Measurements from ENCODE around the gene NDST1.

Gene NDST1

GRCh38 chr5:150575745-150576448 lies 68.0 kb downstream of the NDST1 start:
- DNase-seq (ENCODE audit: extremely low read depth, low read depth), result no peak
- TF ChIP-seq CTCF (IDR thresholded peaks at IDR 0.05; ENCODE audit: low read depth, low read length, missing control alignments), result no peak
- H3K4me3 ChIP-seq (replicated peaks; ENCODE audit: low read depth, low read length), result no peak overlapping the region

- no peak for DNase-seq (ENCODE audit: extremely low read depth, low read depth)
- H3K4me3 ChIP-seq (replicated peaks; ENCODE audit: low read depth, low read length), result no peak overlapping the region
- TF ChIP-seq CTCF (IDR thresholded peaks at IDR 0.05; ENCODE audit: low read depth, low read length, missing control alignments), result no peak
Observed at GRCh38 chr5:150576449-150576949, 68.6 kb downstream of the NDST1 start.

- no peak for TF ChIP-seq CTCF (IDR thresholded peaks at IDR 0.05; ENCODE audit: low read depth, low read length, missing control alignments)
Observed at GRCh38 chr5:150577378-150578139, 69.6 kb downstream of the NDST1 start.

GRCh38 chr5:150578781-150579461 lies 71.0 kb downstream of the NDST1 start:
- no peak for TF ChIP-seq CTCF (IDR thresholded peaks at IDR 0.05; ENCODE audit: low read depth, low read length, missing control alignments)

More at GRCh38 chr5:150577378-150578139, 69.6 kb downstream of the NDST1 start:
- no peak overlapping the region for H3K4me3 ChIP-seq (replicated peaks; ENCODE audit: low read depth, low read length)
- no peak for DNase-seq (ENCODE audit: extremely low read depth, low read depth)

GRCh38 chr5:150579462-150580400 lies 71.8 kb downstream of the NDST1 start:
- no peak for DNase-seq (ENCODE audit: extremely low read depth, low read depth)
- no peak overlapping the region for H3K4me3 ChIP-seq (replicated peaks; ENCODE audit: low read depth, low read length)
- no peak for TF ChIP-seq CTCF (IDR thresholded peaks at IDR 0.05; ENCODE audit: low read depth, low read length, missing control alignments)

More at GRCh38 chr5:150578781-150579461, 71.0 kb downstream of the NDST1 start:
- DNase-seq (ENCODE audit: extremely low read depth, low read depth), result no peak
- no peak overlapping the region for H3K4me3 ChIP-seq (replicated peaks; ENCODE audit: low read depth, low read length)

- no peak for DNase-seq (ENCODE audit: extremely low read depth, low read depth)
- no peak for TF ChIP-seq CTCF (IDR thresholded peaks at IDR 0.05; ENCODE audit: low read depth, low read length, missing control alignments)
- no peak overlapping the region for H3K4me3 ChIP-seq (replicated peaks; ENCODE audit: low read depth, low read length)
Observed at GRCh38 chr5:150580917-150581316, 73.0 kb downstream of the NDST1 start.
